ENCODE data around the gene POM121.
"Not testable (repeated sequence)": the region's sequence is repeated elsewhere in the genome, so short reads cannot be mapped to it uniquely, and the experiment has no call there.

- not testable (repeated sequence) for TF ChIP-seq CTCF (IDR thresholded peaks at IDR 0.05; ENCODE audit: borderline replicate concordance, extremely low read depth, low read length, poor library complexity, severe bottlenecking); EZH2 (IDR thresholded peaks at IDR 0.05; ENCODE audit: borderline replicate concordance, low read depth, low read length, severe bottlenecking)
Observed at GRCh38 chr7:72908422-72908821, 16.5 kb upstream of the POM121 start.
